CD4-positive, alpha-beta memory T cell (primary cell): ENCODE data around the gene OTUD7B. TPM values are rescaled to one million over a fixed set of nuclear protein-coding genes. Genes with fewer than 3 reads are reported as not detected.
A peak's percentile ranks its signal among the peaks of the same experiment; 100 is the strongest.

Experiments used
- CTCF ChIA-PET: fragments of 350-600 bp; sonication (Branson Sonifier 250); formaldehyde crosslinking; loops from one replicate; lab custom pipeline; 2021; ENCODE audit warnings: inconsistent platforms; ENCODE audit not compliant: partially characterized antibody; lab: Charles Lee
- POLR2A ChIA-PET: fragments of 350-600 bp; sonication (Branson Sonifier 250); formaldehyde crosslinking; loops from one replicate; lab custom pipeline; 2021; ENCODE audit not compliant: partially characterized antibody; lab: Charles Lee
- DNase-seq, 5 donors: peaks; one replicate each; pipeline versions ENCODE4 v3.0.0 to v3.0.0-alpha.2; 2020 to 2022; ENCODE audit warnings: mixed read lengths in 1 of 5
- H3K27ac ChIP-seq: one replicate; pipeline ENCODE4 v1.7.0; 2013; ENCODE audit warnings: low read depth, low read length
- H3K27me3 ChIP-seq: 2 replicates; pipeline ENCODE4 v1.7.0; 2013; ENCODE audit warnings: mild to moderate bottlenecking, low read length, moderate library complexity; ENCODE audit not compliant: insufficient read depth
- H3K36me3 ChIP-seq: 2 replicates; pipeline ENCODE4 v1.7.0; 2013; ENCODE audit warnings: mild to moderate bottlenecking, low read length, moderate library complexity; ENCODE audit not compliant: insufficient read depth
- H3K4me1 ChIP-seq: 2 replicates; pipeline ENCODE4 v1.7.0; 2013; ENCODE audit warnings: mild to moderate bottlenecking, low read length, moderate library complexity; ENCODE audit not compliant: insufficient read depth
- H3K4me3 ChIP-seq, 2 donors: one replicate each; pipeline ENCODE4 v1.7.0; 2013; ENCODE audit warnings: low read length in 2 of 2, mild to moderate bottlenecking in 1 of 2
- H3K9me3 ChIP-seq, 2 donors: one replicate each; pipeline ENCODE4 v1.7.0; 2013; ENCODE audit warnings: low read length in 2 of 2, control low read depth in 1 of 2; ENCODE audit not compliant: control insufficient read depth in 1 of 2
- H3K27ac Mint-ChIP-seq, 7 donors: one replicate each; pipeline ENCODE4 v1.8.0; 2020 to 2021; ENCODE audit warnings: mixed read lengths in 7 of 7, mild to moderate bottlenecking in 6 of 7, inconsistent platforms in 3 of 7, moderate library complexity in 3 of 7
- H3K27me3 Mint-ChIP-seq, 2 donors: one replicate each; pipeline ENCODE4 v1.8.0; 2020 to 2021; ENCODE audit warnings: mixed read lengths in 2 of 2
- H3K36me3 Mint-ChIP-seq, 2 donors: one replicate each; pipeline ENCODE4 v1.8.0; 2020 to 2021; ENCODE audit warnings: mixed read lengths in 2 of 2, inconsistent platforms in 1 of 2, mild to moderate bottlenecking in 1 of 2
- H3K4me1 Mint-ChIP-seq, 4 donors: one replicate each; pipeline ENCODE4 v1.8.0; 2020 to 2021; ENCODE audit warnings: mixed read lengths in 4 of 4, mild to moderate bottlenecking in 1 of 4
- H3K4me3 Mint-ChIP-seq, 8 donors: one replicate each; pipeline ENCODE4 v1.8.0; 2020 to 2021; ENCODE audit warnings: mixed read lengths in 8 of 8, mild to moderate bottlenecking in 7 of 8, moderate library complexity in 6 of 8, inconsistent platforms in 3 of 8
- H3K9me3 Mint-ChIP-seq, 8 donors: one replicate each; pipeline ENCODE4 v1.8.0; 2020 to 2021; ENCODE audit warnings: mixed read lengths in 8 of 8, mild to moderate bottlenecking in 5 of 8, inconsistent platforms in 3 of 8, moderate library complexity in 1 of 8
- intact Hi-C: fragments of 100-400 bp; cut with micrococcal nuclease; formaldehyde crosslinking; loops from one replicate; pipeline ENCODE4 v1.15.1; 2023
- polyA plus RNA-seq, 2 donors: library from polyadenylated mRNA; unstranded; fragments of 300-500 nt; fragmentation: Illumina TruSeq; gene quantifications; one replicate each; pipeline ENCODE4 v1.2.3, GENCODE V29; 2021
- total RNA-seq, 2 experiments: library from RNA; stranded (reverse); gene quantifications; one replicate each; pipeline ENCODE4 v1.2.3, GENCODE V29; 2021

Gene OTUD7B
- total and polyA plus RNA-seq, 4 experiments from 2014 or later: 0.27 to 17.6 (median 9.0) TPM

GRCh38 chr1:149934356-149934755 lies 76.2 kb downstream of the OTUD7B start:
- DNase-seq: no peak
- H3K27ac Mint-ChIP-seq: no peak overlapping the region
- no peak overlapping the region for H3K4me3 ChIP-seq
- H3K4me1 Mint-ChIP-seq: peaks cover 11 to 22% (median 17%) of the 10 kb centered on the region in 4 donors
- H3K9me3 ChIP-seq: no peaks in the 10 kb centered on the region
- no peaks in the 10 kb centered on the region for H3K27me3 ChIP-seq
- no peaks in the 10 kb centered on the region for H3K9me3 Mint-ChIP-seq
- H3K4me3 Mint-ChIP-seq: no peak overlapping the region
- H3K36me3 Mint-ChIP-seq: no peaks in the 10 kb centered on the region
- intact Hi-C loops: no loop called here
- peaks cover 18% of the 10 kb centered on the region for H3K4me1 ChIP-seq
- POLR2A ChIA-PET: interaction anchor here (1.1 kb wide), 1 partner anchor 48 kb away, joined by 5 read pairs; a partner anchor contains a TSS
- H3K36me3 ChIP-seq: no peaks in the 10 kb centered on the region
- CTCF ChIA-PET: no interaction called here
- no peak overlapping the region for H3K27ac ChIP-seq
- peaks cover 3% of the 10 kb centered on the region in 2 donors for H3K27me3 Mint-ChIP-seq

GRCh38 chr1:149933208-149933607 lies 77.3 kb downstream of the OTUD7B start:
- peaks cover 20% of the 10 kb centered on the region for H3K4me1 ChIP-seq
- no peak overlapping the region for H3K27ac Mint-ChIP-seq
- H3K4me1 Mint-ChIP-seq: peaks cover 12 to 27% (median 18%) of the 10 kb centered on the region in 4 donors
- ChIA-PET CTCF (no interaction called here), POLR2A (interaction anchor here (6.6 kb wide), 1 partner anchor 45 kb away, joined by 176 read pairs; a partner anchor contains a TSS)
- H3K27me3 Mint-ChIP-seq: peaks cover 3% of the 10 kb centered on the region in 2 donors
- no peak overlapping the region for H3K4me3 ChIP-seq
- H3K9me3 ChIP-seq: no peaks in the 10 kb centered on the region
- no peaks in the 10 kb centered on the region for H3K27me3 ChIP-seq
- H3K27ac ChIP-seq: no peak overlapping the region
- no peak for DNase-seq
- intact Hi-C loops: no loop called here
- no peaks in the 10 kb centered on the region for H3K9me3 Mint-ChIP-seq
- no peaks in the 10 kb centered on the region for H3K36me3 ChIP-seq
- no peak overlapping the region for H3K4me3 Mint-ChIP-seq
- H3K36me3 Mint-ChIP-seq: peaks cover 0 to under 1% of the 10 kb centered on the region in 2 donors

- Mint-ChIP-seq H3K4me3 (no peak overlapping the region), H3K9me3 (no peaks in the 10 kb centered on the region), H3K36me3 (peaks cover 0 to 6% of the 10 kb centered on the region in 2 donors), H3K27ac (no peak overlapping the region), H3K4me1 (peaks cover 10 to 27% (median 17%) of the 10 kb centered on the region in 4 donors), H3K27me3 (peaks cover 3% of the 10 kb centered on the region in 2 donors)
- intact Hi-C loops: no loop called here
- Histone ChIP-seq H3K27me3 (no peaks in the 10 kb centered on the region), H3K4me3 (no peak overlapping the region), H3K27ac (no peak overlapping the region), H3K9me3 (no peaks in the 10 kb centered on the region), H3K36me3 (no peaks in the 10 kb centered on the region), H3K4me1 (peaks cover 15% of the 10 kb centered on the region)
- CTCF ChIA-PET: no interaction called here
- no peak for DNase-seq
- POLR2A ChIA-PET: interaction anchor here (6.6 kb wide), 1 partner anchor 45 kb away, joined by 176 read pairs; a partner anchor contains a TSS
Measured at GRCh38 chr1:149932474-149932873, 78.1 kb downstream of the OTUD7B start.

- Histone ChIP-seq H3K27ac (no peak overlapping the region), H3K9me3 (no peaks in the 10 kb centered on the region), H3K27me3 (no peaks in the 10 kb centered on the region), H3K36me3 (peaks cover 2% of the 10 kb centered on the region), H3K4me1 (peaks cover 21% of the 10 kb centered on the region), H3K4me3 (no peak overlapping the region)
- Mint-ChIP-seq H3K4me3 (peak overlapping the region in 2 of 8 donors; percentile 4 to 20), H3K27me3 (peaks cover 3% of the 10 kb centered on the region in 2 donors), H3K9me3 (no peaks in the 10 kb centered on the region), H3K27ac (peak overlapping the region in 1 of 7 donors; percentile 72), H3K36me3 (peaks cover under 1 to 13% of the 10 kb centered on the region in 2 donors), H3K4me1 (peaks cover 9 to 32% (median 19%) of the 10 kb centered on the region in 4 donors)
- no peak for DNase-seq
- intact Hi-C loops: no loop called here
- ChIA-PET CTCF (no interaction called here), POLR2A (interaction anchor here (1.0 to 6.6 kb wide), 2 partner anchors 15 to 44 kb away, joined by 3 to 176 read pairs; a partner anchor contains a TSS)
Measured at GRCh38 chr1:149931212-149931790, 79.2 kb downstream of the OTUD7B start.

- intact Hi-C loops: no loop called here
- Mint-ChIP-seq H3K27me3 (peaks cover 3% of the 10 kb centered on the region in 2 donors), H3K4me3 (no peak overlapping the region), H3K27ac (peak overlapping the region in 4 of 7 donors; percentile 38 to 57 (median 40)), H3K9me3 (no peaks in the 10 kb centered on the region), H3K36me3 (peaks cover 14 to 26% of the 10 kb centered on the region in 2 donors), H3K4me1 (peaks cover 19 to 46% (median 31%) of the 10 kb centered on the region in 4 donors)
- Histone ChIP-seq H3K27me3 (no peaks in the 10 kb centered on the region), H3K36me3 (peaks cover 17% of the 10 kb centered on the region), H3K9me3 (no peaks in the 10 kb centered on the region), H3K4me3 (no peak overlapping the region), H3K4me1 (peaks cover 35% of the 10 kb centered on the region), H3K27ac (no peak overlapping the region)
- no peak for DNase-seq
- ChIA-PET POLR2A (interaction anchor here (2.1 to 6.6 kb wide), 3 partner anchors 30 to 80 kb away, joined by 10 to 176 read pairs (median 16); partner anchors contain the start of gene BOLA1), CTCF (interaction anchor here (1.2 to 1.4 kb wide), 3 partner anchors 28 to 257 kb away, joined by 3 to 4 read pairs (median 3); no protein-coding TSS in a partner anchor)
Measured at GRCh38 chr1:149929856-149930255, 80.7 kb downstream of the OTUD7B start.

- Histone ChIP-seq H3K9me3 (no peaks in the 10 kb centered on the region), H3K36me3 (peaks cover 30% of the 10 kb centered on the region), H3K4me1 (peaks cover 40% of the 10 kb centered on the region), H3K4me3 (peak overlapping the region; percentile 80 to 86), H3K27me3 (no peaks in the 10 kb centered on the region), H3K27ac (peak overlapping the region; percentile 87)
- DNase-seq: no peak
- ChIA-PET CTCF (interaction anchor here (1.0 to 2.2 kb wide), 4 partner anchors 34 to 258 kb away, joined by 3 to 13 read pairs (median 6); a partner anchor contains a TSS), POLR2A (interaction anchor here (0.8 to 6.6 kb wide), 26 partner anchors 10 to 701 kb away, joined by 3 to 176 read pairs (median 5); partner anchors contain the start of genes APH1A, BOLA1, ENSA and OTUD7B)
- peak overlapping the region; percentile 90 to 98 (median 96) for H3K4me3 Mint-ChIP-seq
- peak overlapping the region; percentile 95 to 98 (median 97) for H3K27ac Mint-ChIP-seq
- peaks cover 28 to 39% of the 10 kb centered on the region in 2 donors for H3K36me3 Mint-ChIP-seq
- H3K9me3 Mint-ChIP-seq: no peaks in the 10 kb centered on the region
- H3K27me3 Mint-ChIP-seq: peaks cover 3% of the 10 kb centered on the region in 2 donors
- H3K4me1 Mint-ChIP-seq: peaks cover 26 to 53% (median 40%) of the 10 kb centered on the region in 4 donors
- intact Hi-C loops: no loop called here
Measured at GRCh38 chr1:149928401-149928724, 82.2 kb downstream of the OTUD7B start.
